HepG2 (cell line): ENCODE data around the gene NFE2. TPM values are rescaled to one million over a fixed set of nuclear protein-coding genes. Genes with fewer than 3 reads are reported as not detected.

ENCODE experiments used
- AHDC1 ChIP-seq: sonication (generic); formaldehyde crosslinking; IDR thresholded peaks from 2 replicates; pipeline ENCODE4 v1.5.1; 2020; ENCODE audit warnings: mild to moderate bottlenecking, missing genetic modification reagents, borderline replicate concordance
- ARNT2 ChIP-seq: sonication (generic); formaldehyde crosslinking; IDR thresholded peaks from 2 replicates; pipeline ENCODE4 v1.8.0; 2022; ENCODE audit warnings: mild to moderate bottlenecking, low read depth, missing genetic modification reagents, moderate library complexity
- BCL3 ChIP-seq: sonication (generic); formaldehyde crosslinking; IDR thresholded peaks from 2 replicates; pipeline ENCODE4 v1.5.1; 2020; ENCODE audit warnings: mild to moderate bottlenecking, missing genetic modification reagents, moderate library complexity
- CEBPZ ChIP-seq: IDR thresholded peaks from 2 replicates; pipeline ENCODE4 v1.6.1; 2012; ENCODE audit warnings: low read length, improper control_type of control experiment
- MTERF4 ChIP-seq: sonication (generic); formaldehyde crosslinking; IDR thresholded peaks from 2 replicates; pipeline ENCODE4 v1.8.0; 2023; ENCODE audit warnings: mild to moderate bottlenecking, missing genetic modification reagents
- NFATC3 ChIP-seq: sonication (generic); formaldehyde crosslinking; IDR thresholded peaks from 2 replicates; pipeline ENCODE4 v1.5.1; 2020; ENCODE audit warnings: mild to moderate bottlenecking, missing genetic modification reagents
- SNAPC4 ChIP-seq: sonication (generic); formaldehyde crosslinking; IDR thresholded peaks from 2 replicates; pipeline ENCODE4 v1.4.0; 2020; ENCODE audit warnings: mild to moderate bottlenecking, missing genetic modification reagents
- SRSF1 ChIP-seq: fragments of 200-400 bp; formaldehyde crosslinking; optimal IDR thresholded peaks from 2 replicates; pipeline ENCODE3; 2017; ENCODE audit warnings: mild to moderate bottlenecking, low read depth, low read length, moderate library complexity
- ZNF235 ChIP-seq: sonication (generic); formaldehyde crosslinking; IDR thresholded peaks from 2 replicates; pipeline ENCODE4 v1.8.1; 2023; ENCODE audit warnings: mild to moderate bottlenecking, missing genetic modification reagents, borderline replicate concordance
- ZNF782 ChIP-seq: sonication (generic); formaldehyde crosslinking; IDR thresholded peaks from 2 replicates; pipeline ENCODE4 v1.4.0; 2020; ENCODE audit warnings: missing genetic modification reagents, mild to moderate bottlenecking, borderline replicate concordance
- polyA plus RNA-seq, 8 experiments: library from polyadenylated mRNA; depleted of rRNA in 3 of 8; stranded (reverse) in 7 of 8; unstranded in 1 of 8; fragments of >200 nt; fragmentation: Illumina TruSeq in 4 of 8; extraction: Trizol in 4 of 8; gene quantifications; 2 replicates each; pipeline versions ENCODE4 v1.2.1 to v1.2.3, GENCODE V29; 2011 to 2016; ENCODE audit warnings: low read depth in 4 of 8, missing spikeins in 1 of 8, mixed read lengths in 1 of 8; ENCODE audit not compliant: insufficient read depth in 1 of 8
- total RNA-seq, 5 experiments: library from RNA; depleted of rRNA; stranded (reverse); fragments of >200 nt; fragmentation: Illumina TruSeq; extraction: Trizol; gene quantifications; 2 replicates each; pipeline ENCODE4 v1.2.3, GENCODE V29; 2016; ENCODE audit warnings: low read depth in 1 of 5

NFE2 gene
- total and polyA plus RNA-seq, 2 of the 13 experiments (the other 11 are each of a cell fraction or from before 2014, with no cell fraction given), result 4.5 to 7.8 TPM

- no peak; the same call in 1 of the 2 replicates for TF ChIP-seq SNAPC4 (CRISPR knock-in tag)
- peak; percentile 60 for TF ChIP-seq SRSF1
- TF ChIP-seq ZNF235 (CRISPR knock-in tag), result peak; percentile 77; the same call in 1 of the 2 replicates
- TF ChIP-seq BCL3 (CRISPR knock-in tag), result 0 out of 2 replicates have a peak, but pooled peaks have one; percentile 34
- TF ChIP-seq NFATC3 (CRISPR knock-in tag), result no peak
- no peak for TF ChIP-seq MTERF4 (CRISPR knock-in tag)
- no peak for TF ChIP-seq CEBPZ
- no peak for TF ChIP-seq ZNF782 (CRISPR knock-in tag)
- TF ChIP-seq AHDC1 (CRISPR knock-in tag), result peak; percentile 45; the same call in 1 of the 2 replicates
- TF ChIP-seq ARNT2, result 0 out of 2 replicates have a peak, but pooled peaks have one; percentile 16
Observed at GRCh38 chr12:54300732-54301427, at the start of gene NFE2 (continued).
